PC-9 (cell line): ENCODE measurements around the gene UNC13D. TPM values are rescaled to one million over a fixed set of nuclear protein-coding genes. Genes with fewer than 3 reads are reported as not detected.

Experiments
- BruUV-seq: library from RNA; stranded (reverse); fragments of 400-500 nt; replicated peaks from 2 replicates; lab custom pipeline; 2021; lab: Mats Ljungman, UMichigan
- CTCF ChIA-PET: fragments of 300-600 bp; sonication (Branson Sonifier 250); formaldehyde crosslinking; loops from one replicate; lab custom pipeline; 2022; ENCODE audit warnings: antibody characterized with exemption; lab: Charles Lee
- POLR2A ChIA-PET: fragments of 300-600 bp; sonication (Branson Sonifier 250); formaldehyde crosslinking; loops from one replicate; lab custom pipeline; 2022; ENCODE audit warnings: antibody characterized with exemption; ENCODE audit not compliant: unreplicated experiment; lab: Charles Lee
- DNase-seq, 2 experiments: peaks; one replicate each; pipeline versions ENCODE4 v3.0.0 to v3.0.0-alpha.2; 2015 to 2022; ENCODE audit warnings: mixed read lengths in 1 of 2
- H2AFZ ChIP-seq: fragments of 200-600 bp; sonication (generic); 2 replicates; pipeline ENCODE4 v1.8.1; 2017; ENCODE audit warnings: antibody characterized with exemption
- H3F3A ChIP-seq: fragments of 200-600 bp; sonication (generic); 2 replicates; pipeline ENCODE4 v1.8.1; 2017; ENCODE audit warnings: antibody characterized with exemption, mild to moderate bottlenecking, low read depth; ENCODE audit not compliant: insufficient read depth
- H3K27ac ChIP-seq: fragments of 200-600 bp; sonication (generic); 2 replicates; pipeline ENCODE4 v1.6.1; 2016; ENCODE audit warnings: mixed run types
- H3K27me3 ChIP-seq: fragments of 200-600 bp; sonication (generic); 2 replicates; pipeline ENCODE4 v1.6.1; 2016; ENCODE audit warnings: low read depth, mixed run types; ENCODE audit not compliant: insufficient read depth
- H3K36me3 ChIP-seq: fragments of 200-600 bp; sonication (generic); 2 replicates; pipeline ENCODE4 v1.6.1; 2016; ENCODE audit warnings: low read depth, mixed run types
- H3K4me1 ChIP-seq: fragments of 200-600 bp; sonication (generic); replicated peaks from 2 replicates; pipeline ENCODE4 v1.6.1; 2016; ENCODE audit warnings: mixed run types; ENCODE audit not compliant: insufficient read depth
- H3K4me2 ChIP-seq: fragments of 200-600 bp; sonication (generic); 2 replicates; pipeline ENCODE4 v1.6.1; 2017; ENCODE audit warnings: mixed run types
- H3K4me3 ChIP-seq: fragments of 200-600 bp; sonication (generic); 2 replicates; pipeline ENCODE4 v1.6.1; 2016; ENCODE audit warnings: mixed run types
- H3K79me2 ChIP-seq: fragments of 200-600 bp; sonication (generic); 2 replicates; pipeline ENCODE4 v1.6.1; 2017; ENCODE audit warnings: low read depth, mixed run types
- H3K9me2 ChIP-seq: fragments of 200-600 bp; sonication (generic); 2 replicates; pipeline ENCODE4 v1.8.1; 2017; ENCODE audit warnings: mild to moderate bottlenecking; ENCODE audit not compliant: insufficient read depth
- H3K9me3 ChIP-seq: fragments of 200-600 bp; sonication (generic); 2 replicates; pipeline ENCODE4 v1.8.1; 2016; ENCODE audit warnings: low read depth; ENCODE audit not compliant: insufficient read depth
- H4K20me1 ChIP-seq: fragments of 200-600 bp; sonication (generic); 2 replicates; pipeline ENCODE4 v1.8.1; 2017; ENCODE audit not compliant: insufficient read depth
- EZH2 ChIP-seq: fragments of 200-600 bp; sonication (generic); IDR thresholded peaks from 2 replicates; pipeline ENCODE4 v1.8.0; 2017; ENCODE audit warnings: antibody characterized with exemption, low read depth
- intact Hi-C: fragments of 100-400 bp; cut with micrococcal nuclease; formaldehyde crosslinking; loops from one replicate; pipeline ENCODE4 v1.10.0; 2022; ENCODE audit not compliant: unreplicated experiment
- total RNA-seq: library from RNA; stranded (reverse); gene quantifications from 2 replicates; pipeline ENCODE4 v1.2.3, GENCODE V29; 2021
- TF ChIP-seq, protein P1 (sequence below): fragments of 200-600 bp; sonication (generic); conservative IDR thresholded peaks from 2 replicates; pipeline ENCODE4 v1.6.1; 2017; ENCODE audit warnings: mixed run types, antibody characterized with exemption, mild to moderate bottlenecking, moderate library complexity

The UNC13D gene
- total RNA-seq, 1 experiment from 2014 or later: 94.4 TPM

DNA sequence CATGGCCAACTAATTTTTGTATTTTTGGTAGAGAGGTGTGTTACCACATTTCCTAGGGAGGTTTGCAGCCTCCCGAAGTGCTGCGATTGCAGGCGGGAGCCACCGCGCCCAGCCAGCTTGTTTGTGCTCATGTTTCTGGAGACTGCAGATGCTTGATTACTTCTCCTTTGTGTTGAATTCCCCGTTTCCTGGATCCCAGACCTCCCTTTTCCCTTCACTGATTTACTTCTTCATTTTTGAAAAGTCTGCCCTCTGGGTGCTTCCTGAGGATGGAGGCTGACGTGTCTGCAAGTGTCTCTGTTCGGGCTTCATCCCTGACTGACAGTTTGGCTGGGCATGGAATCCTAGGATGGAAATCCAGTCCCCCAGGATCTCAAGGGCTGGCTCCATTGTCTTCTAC is 41.2 kb upstream of the UNC13D start:
- Histone ChIP-seq H2AFZ (no peak overlapping the region), H3K79me2 (no peaks in the 10 kb centered on the region), H3F3A (peaks cover 12% of the 10 kb centered on the region; the same call in 1 of the 2 replicates), H3K4me3 (no peak overlapping the region), H3K9me2 (no peaks in the 10 kb centered on the region), H3K4me2 (no peak overlapping the region), H3K9me3 (no peaks in the 10 kb centered on the region), H3K27me3 (no peaks in the 10 kb centered on the region), H3K4me1 (no peaks in the 10 kb centered on the region), H3K36me3 (no peaks in the 10 kb centered on the region; the same call in 1 of the 2 replicates), H4K20me1 (no peaks in the 10 kb centered on the region), H3K27ac (no peak overlapping the region)
- no TSS peak for BruUV-seq
- intact Hi-C loops: no loop called here
- DNase-seq: no peak
- ChIA-PET CTCF (no interaction called here), POLR2A (no interaction called here)
- no peak for TF ChIP-seq EZH2
- TF ChIP-seq, protein P1, sequence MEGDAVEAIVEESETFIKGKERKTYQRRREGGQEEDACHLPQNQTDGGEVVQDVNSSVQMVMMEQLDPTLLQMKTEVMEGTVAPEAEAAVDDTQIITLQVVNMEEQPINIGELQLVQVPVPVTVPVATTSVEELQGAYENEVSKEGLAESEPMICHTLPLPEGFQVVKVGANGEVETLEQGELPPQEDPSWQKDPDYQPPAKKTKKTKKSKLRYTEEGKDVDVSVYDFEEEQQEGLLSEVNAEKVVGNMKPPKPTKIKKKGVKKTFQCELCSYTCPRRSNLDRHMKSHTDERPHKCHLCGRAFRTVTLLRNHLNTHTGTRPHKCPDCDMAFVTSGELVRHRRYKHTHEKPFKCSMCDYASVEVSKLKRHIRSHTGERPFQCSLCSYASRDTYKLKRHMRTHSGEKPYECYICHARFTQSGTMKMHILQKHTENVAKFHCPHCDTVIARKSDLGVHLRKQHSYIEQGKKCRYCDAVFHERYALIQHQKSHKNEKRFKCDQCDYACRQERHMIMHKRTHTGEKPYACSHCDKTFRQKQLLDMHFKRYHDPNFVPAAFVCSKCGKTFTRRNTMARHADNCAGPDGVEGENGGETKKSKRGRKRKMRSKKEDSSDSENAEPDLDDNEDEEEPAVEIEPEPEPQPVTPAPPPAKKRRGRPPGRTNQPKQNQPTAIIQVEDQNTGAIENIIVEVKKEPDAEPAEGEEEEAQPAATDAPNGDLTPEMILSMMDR: no peak

DNA sequence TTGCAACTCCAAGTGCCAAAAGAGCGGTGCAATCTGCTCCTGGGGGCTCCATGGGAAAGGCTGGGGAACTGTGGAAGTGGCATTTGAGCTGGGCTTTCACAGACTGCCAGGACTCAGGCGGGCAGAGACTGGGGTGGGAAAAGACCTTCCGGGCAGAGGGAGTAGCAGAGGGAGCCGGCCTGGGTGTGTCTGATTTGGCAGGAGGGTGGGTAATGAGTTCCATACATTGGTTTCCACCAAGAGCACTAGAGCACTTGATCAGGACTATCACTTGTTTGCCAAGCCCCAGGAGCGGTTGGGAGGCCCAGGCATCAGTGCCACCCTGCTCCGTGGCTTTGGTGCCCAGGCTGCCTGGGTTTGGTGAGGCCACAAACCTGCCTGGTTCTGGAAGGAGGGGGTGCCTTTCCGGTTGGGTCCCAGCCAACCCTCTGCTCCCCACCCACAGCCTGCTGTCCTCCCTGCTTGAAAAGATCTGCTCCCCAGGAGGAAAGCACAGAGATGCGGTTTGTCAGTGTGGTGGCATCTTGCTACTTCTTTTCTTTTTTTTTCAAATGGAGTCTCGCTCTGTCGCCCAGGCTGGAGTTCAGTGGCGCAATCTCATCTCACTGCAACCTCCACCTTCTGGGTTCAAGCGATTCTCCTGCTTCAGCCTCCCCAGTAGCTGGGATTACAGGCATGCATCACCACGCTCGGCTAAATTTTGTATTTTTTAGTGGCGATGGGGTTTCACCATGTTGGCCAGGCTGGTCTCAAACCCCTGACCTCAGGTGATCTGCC is 37.7 kb upstream of the UNC13D start:
- H3K36me3 ChIP-seq: no peaks in the 10 kb centered on the region
- H3K79me2 ChIP-seq: 0 out of 2 replicates have a peak, but pooled peaks cover under 1% of the 10 kb centered on the region
- ChIA-PET POLR2A (no interaction called here), CTCF (interaction anchor here (0.6 kb wide), 2 partner anchors 37 to 242 kb away, joined by 3 to 5 read pairs; no protein-coding TSS in a partner anchor)
- no peak overlapping the region for H3K4me3 ChIP-seq
- no peak for DNase-seq
- BruUV-seq: no TSS peak
- H3K9me3 ChIP-seq: no peaks in the 10 kb centered on the region
- peaks cover 7% of the 10 kb centered on the region for H3K4me1 ChIP-seq
- H2AFZ ChIP-seq: no peak overlapping the region
- no peak overlapping the region for H3K4me2 ChIP-seq
- H3F3A ChIP-seq: peaks cover 27% of the 10 kb centered on the region
- no peaks in the 10 kb centered on the region for H4K20me1 ChIP-seq
- TF ChIP-seq EZH2: no peak
- TF ChIP-seq, protein P1: no peak
- H3K27ac ChIP-seq: no peak overlapping the region
- no peaks in the 10 kb centered on the region for H3K27me3 ChIP-seq
- intact Hi-C loops: no loop called here
- no peaks in the 10 kb centered on the region for H3K9me2 ChIP-seq

DNA sequence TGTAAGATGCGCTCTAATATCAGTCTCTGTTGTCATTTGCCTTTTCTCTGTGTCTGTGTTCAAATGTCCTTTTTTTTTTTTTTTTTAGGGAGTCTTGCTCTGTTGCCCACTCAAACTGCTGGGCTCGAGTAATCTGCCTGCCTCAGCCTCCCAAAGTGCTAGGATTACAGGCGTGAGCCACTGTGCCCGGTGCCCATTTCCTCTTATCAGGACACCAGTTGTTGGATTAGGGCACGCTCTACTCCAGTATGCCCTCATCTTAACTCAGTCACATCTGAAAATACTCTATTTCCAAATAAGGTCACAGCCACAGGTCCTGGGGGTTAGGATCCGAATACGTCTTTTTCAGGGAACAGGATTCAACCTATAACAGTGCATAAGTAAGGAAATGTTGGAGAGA is 36.1 kb upstream of the UNC13D start:
- Histone ChIP-seq H3K36me3 (no peaks in the 10 kb centered on the region), H3K4me3 (no peak overlapping the region), H2AFZ (no peak overlapping the region), H3K4me2 (no peak overlapping the region), H3K9me2 (no peaks in the 10 kb centered on the region), H3K79me2 (0 out of 2 replicates have a peak, but pooled peaks cover 3% of the 10 kb centered on the region), H3K9me3 (no peaks in the 10 kb centered on the region), H4K20me1 (no peaks in the 10 kb centered on the region), H3K27me3 (no peaks in the 10 kb centered on the region), H3F3A (peaks cover 43% of the 10 kb centered on the region), H3K4me1 (peaks cover 23% of the 10 kb centered on the region), H3K27ac (no peak overlapping the region)
- intact Hi-C loops: no loop called here
- no peak for DNase-seq
- no TSS peak for BruUV-seq
- TF ChIP-seq, protein P1: no peak
- TF ChIP-seq EZH2: no peak
- ChIA-PET CTCF (interaction anchor here (0.6 kb wide), 1 partner anchor 132 kb away, joined by 3 read pairs; no protein-coding TSS in a partner anchor), POLR2A (no interaction called here)
